SK-N-SH (cell line): ENCODE data around the gene PYGO2. TPM values are rescaled to one million over a fixed set of nuclear protein-coding genes. Genes with fewer than 3 reads are reported as not detected.

Experiments
- CTCF ChIA-PET: fragments of 300-600, 350-600 bp; formaldehyde crosslinking; extraction: SDS; loops from one replicate; lab custom pipeline; 2021; lab: Yijun Ruan, JAX
- POLR2A ChIA-PET: fragments of 350-600 bp; sonication (Branson Sonifier 250); formaldehyde crosslinking; extraction: SDS; loops from one replicate; lab custom pipeline; 2020; ENCODE audit warnings: antibody characterized with exemption, inconsistent platforms; lab: Yijun Ruan, JAX
- DNase-seq: peaks from one replicate; pipeline ENCODE4 v3.0.0; 2012
- H2AFZ ChIP-seq: fragments of 200-600 bp; sonication (generic); 2 replicates; pipeline ENCODE4 v1.8.1; 2016; ENCODE audit warnings: antibody characterized with exemption, mild to moderate bottlenecking, low read depth
- H3F3A ChIP-seq: fragments of 200-600 bp; sonication (generic); replicated peaks from 2 replicates; pipeline ENCODE3; 2016; ENCODE audit warnings: antibody characterized with exemption, mild to moderate bottlenecking; ENCODE audit not compliant: insufficient read depth
- H3K27ac ChIP-seq, 2 experiments: fragments of 200-500 bp in 1 of 2; fragments of 200-600 bp in 1 of 2; sonication (Bioruptor generic) in 1 of 2; sonication (generic), shearing (Covaris generic) in 1 of 2; 2 replicates each; pipeline versions ENCODE4 v1.5.1 to v1.6.1; 2014 to 2016; ENCODE audit warnings: low read depth in 2 of 2, inconsistent platforms in 1 of 2, low read length in 1 of 2, mild to moderate bottlenecking in 1 of 2, mixed read lengths in 1 of 2
- H3K27me3 ChIP-seq: fragments of 200-600 bp; sonication (generic), shearing (Covaris generic); 2 replicates; pipeline ENCODE4 v1.6.1; 2016; ENCODE audit warnings: mixed run types; ENCODE audit not compliant: insufficient read depth
- H3K36me3 ChIP-seq, 2 experiments: fragments of 200-500 bp in 1 of 2; fragments of 200-600 bp in 1 of 2; sonication (Bioruptor generic) in 1 of 2; sonication (generic) in 1 of 2; replicated peaks in 1 of 2; 2 replicates each; pipeline versions ENCODE3 to v1.5.1; 2014 to 2016; ENCODE audit warnings: low read length in 1 of 2, mild to moderate bottlenecking in 1 of 2; ENCODE audit not compliant: insufficient read depth in 2 of 2, control insufficient read depth in 1 of 2
- H3K4me1 ChIP-seq, 2 experiments: fragments of 200-500 bp in 1 of 2; fragments of 200-600 bp in 1 of 2; sonication (Bioruptor generic) in 1 of 2; sonication (generic), shearing (Covaris generic) in 1 of 2; 2 replicates each; pipeline versions ENCODE4 v1.5.1 to v1.6.1; 2014 to 2016; ENCODE audit warnings: low read depth in 1 of 2, low read length in 1 of 2, mixed run types in 1 of 2; ENCODE audit not compliant: insufficient read depth in 2 of 2, control insufficient read depth in 1 of 2
- H3K4me2 ChIP-seq: fragments of 200-600 bp; sonication (generic), shearing (Covaris generic); 2 replicates; pipeline ENCODE4 v1.6.1; 2017; ENCODE audit warnings: mixed run types
- H3K4me3 ChIP-seq, 2 experiments: fragments of 200-500 bp in 1 of 2; fragments of 200-600 bp in 1 of 2; sonication (Bioruptor generic) in 1 of 2; sonication (generic), shearing (Covaris generic) in 1 of 2; 2 replicates each; pipeline versions ENCODE4 v1.5.1 to v1.8.1; 2014 to 2016; ENCODE audit warnings: low read depth in 2 of 2, inconsistent platforms in 1 of 2, low read length in 1 of 2, mild to moderate bottlenecking in 1 of 2, mixed read lengths in 1 of 2, moderate library complexity in 1 of 2
- H3K79me2 ChIP-seq: fragments of 200-600 bp; sonication (generic); 2 replicates; pipeline ENCODE4 v1.8.1; 2017; ENCODE audit warnings: mild to moderate bottlenecking; ENCODE audit not compliant: insufficient read depth
- H3K9ac ChIP-seq: fragments of 200-600 bp; sonication (generic); 2 replicates; pipeline ENCODE4 v1.6.1; 2017; ENCODE audit warnings: mixed run types
- H3K9me2 ChIP-seq: fragments of 200-600 bp; sonication (generic); 2 replicates; pipeline ENCODE4 v1.6.1; 2017; ENCODE audit warnings: mixed run types
- H3K9me3 ChIP-seq: fragments of 200-600 bp; sonication (generic); 2 replicates; pipeline ENCODE4 v1.6.1; 2017; ENCODE audit warnings: mixed run types, mild to moderate bottlenecking, moderate library complexity
- H4K20me1 ChIP-seq: fragments of 200-600 bp; sonication (generic); 2 replicates; pipeline ENCODE4 v1.6.1; 2017; ENCODE audit warnings: mild to moderate bottlenecking, mixed run types; ENCODE audit not compliant: insufficient read depth
- CHD2 ChIP-seq: fragments of 150-350 bp; IDR thresholded peaks from 2 replicates; pipeline ENCODE4 v1.6.1; 2018; ENCODE audit warnings: low read length; ENCODE audit not compliant: partially characterized antibody
- EP300 ChIP-seq, 2 experiments: IDR thresholded peaks; 2 replicates each; pipeline versions ENCODE4 v1.4.0 to v1.6.1; 2012; ENCODE audit warnings: borderline replicate concordance in 1 of 2, low read depth in 1 of 2, low read length in 1 of 2
- FOSL2 ChIP-seq: IDR thresholded peaks from 2 replicates; pipeline ENCODE4 v1.4.0; 2012; ENCODE audit warnings: low read depth, mild to moderate bottlenecking, moderate library complexity, borderline replicate concordance
- FOXJ3 ChIP-seq: sonication (generic); formaldehyde crosslinking; IDR thresholded peaks from 2 replicates; pipeline ENCODE4 v1.5.1; 2020; ENCODE audit warnings: mild to moderate bottlenecking, missing genetic modification reagents
- GABPA ChIP-seq: IDR thresholded peaks from 2 replicates; pipeline ENCODE4 v1.4.0; 2012; ENCODE audit warnings: low read depth, mild to moderate bottlenecking
- GATA2 ChIP-seq: sonication (generic); formaldehyde crosslinking; IDR thresholded peaks from 2 replicates; pipeline ENCODE4 v1.5.0; 2020; ENCODE audit warnings: mild to moderate bottlenecking, missing genetic modification reagents
- JUND ChIP-seq: IDR thresholded peaks from 2 replicates; pipeline ENCODE4 v1.4.0; 2012
- MEF2A ChIP-seq: IDR thresholded peaks from 2 replicates; pipeline ENCODE4 v1.4.0; 2012; ENCODE audit warnings: low read depth, borderline replicate concordance
- MXI1 ChIP-seq: IDR thresholded peaks from 2 replicates; pipeline ENCODE4 v1.6.1; 2012; ENCODE audit warnings: mild to moderate bottlenecking, low read depth, low read length, improper control_type of control experiment
- NFIC ChIP-seq: IDR thresholded peaks from 2 replicates; pipeline ENCODE4 v1.4.0; 2012; ENCODE audit warnings: borderline replicate concordance
- POLR2AphosphoS5 ChIP-seq: IDR thresholded peaks from 2 replicates; pipeline ENCODE4 v1.6.1; 2012; ENCODE audit warnings: low read depth, low read length
- RAD21 ChIP-seq: IDR thresholded peaks from 2 replicates; pipeline ENCODE4 v1.6.1; 2012; ENCODE audit warnings: mild to moderate bottlenecking, low read length
- RCOR1 ChIP-seq: fragments of 150-350 bp; IDR thresholded peaks from 2 replicates; pipeline ENCODE4 v1.6.1; 2017; ENCODE audit warnings: antibody characterized with exemption, low read length
- RXRA ChIP-seq: IDR thresholded peaks from 2 replicates; pipeline ENCODE4 v1.4.0; 2012; ENCODE audit warnings: low read depth, mild to moderate bottlenecking, borderline replicate concordance
- SIN3A ChIP-seq: IDR thresholded peaks from 2 replicates; pipeline ENCODE4 v1.6.1; 2012; ENCODE audit warnings: low read depth, mild to moderate bottlenecking, low read length, moderate library complexity, borderline replicate concordance
- TCF12 ChIP-seq: IDR thresholded peaks from 2 replicates; pipeline ENCODE4 v1.4.0; 2012
- TEAD4 ChIP-seq: IDR thresholded peaks from 2 replicates; pipeline ENCODE4 v1.4.0; 2012; ENCODE audit warnings: mild to moderate bottlenecking, borderline replicate concordance; ENCODE audit not compliant: insufficient read depth
- YY1 ChIP-seq: IDR thresholded peaks from 2 replicates; pipeline ENCODE4 v1.4.0; 2012; ENCODE audit warnings: low read depth, mild to moderate bottlenecking
- WGBS: methylation state at CpG from one replicate; pipeline ENCODE4 v1.1.6; 2017; ENCODE audit warnings: low lambda C conversion rate; 5-methylcytosine and 5-hydroxymethylcytosine counted together
- polyA plus RNA-seq, 3 experiments: library from polyadenylated mRNA; depleted of rRNA; stranded (reverse); fragments of >200 nt; gene quantifications; 2 replicates each; pipeline ENCODE4 v1.2.3, GENCODE V29; 2012
- TF ChIP-seq, protein P1 (sequence below): IDR thresholded peaks from 2 replicates; pipeline ENCODE4; 2012
- TF ChIP-seq, protein P2 (sequence below): fragments of 200-600 bp; sonication (generic); IDR thresholded peaks from 2 replicates; pipeline ENCODE4 v1.6.1; 2017; ENCODE audit warnings: antibody characterized with exemption, mild to moderate bottlenecking, moderate library complexity
- TF ChIP-seq, protein P3 (sequence below): IDR thresholded peaks from 2 replicates; pipeline ENCODE4 v1.4.0; 2012; ENCODE audit warnings: low read depth, borderline replicate concordance

PYGO2 gene
- polyA plus RNA-seq, 1 of the 3 experiments (the other 2 are of a cell fraction), result 23.3 TPM

DNA sequence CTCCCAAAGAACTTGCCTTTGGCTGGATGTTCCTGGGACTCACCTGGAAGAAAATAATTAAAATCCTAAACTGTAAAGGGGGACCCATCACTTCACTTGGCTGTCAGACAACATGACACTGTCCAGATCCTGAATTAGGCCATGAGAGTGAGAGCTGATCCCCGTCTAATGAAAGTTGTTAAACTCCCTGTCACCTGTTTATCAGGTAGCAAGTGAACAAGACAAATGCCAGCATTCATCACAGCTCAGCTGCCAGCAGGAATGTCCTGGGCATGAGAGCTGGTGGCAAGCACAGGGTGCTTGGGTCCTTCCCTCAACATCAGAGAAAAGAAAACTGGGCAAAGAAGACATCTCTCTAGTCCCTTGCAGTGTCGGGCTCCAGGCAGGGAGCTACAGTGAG lies 48.8 kb downstream of the PYGO2 start:
- no peaks in the 10 kb centered on the region for H3K79me2 ChIP-seq
- no peak overlapping the region for H3K9ac ChIP-seq
- H3F3A ChIP-seq, result no peaks in the 10 kb centered on the region
- H3K4me3 ChIP-seq, result no peak overlapping the region
- TF ChIP-seq RCOR1 (no peak), RAD21 (no peak), POLR2AphosphoS5 (no peak), RXRA (no peak), GABPA (no peak), GATA2 (CRISPR knock-in tag) (no peak), EP300 (IDR thresholded peaks at IDR 0.05; ENCODE audit: borderline replicate concordance in 1 of 2, low read depth in 1 of 2, low read length in 1 of 2) (no peak), TCF12 (no peak), MEF2A (no peak), JUND (no peak), CHD2 (no peak), FOSL2 (no peak), SIN3A (no peak)
- TF ChIP-seq, protein P1, sequence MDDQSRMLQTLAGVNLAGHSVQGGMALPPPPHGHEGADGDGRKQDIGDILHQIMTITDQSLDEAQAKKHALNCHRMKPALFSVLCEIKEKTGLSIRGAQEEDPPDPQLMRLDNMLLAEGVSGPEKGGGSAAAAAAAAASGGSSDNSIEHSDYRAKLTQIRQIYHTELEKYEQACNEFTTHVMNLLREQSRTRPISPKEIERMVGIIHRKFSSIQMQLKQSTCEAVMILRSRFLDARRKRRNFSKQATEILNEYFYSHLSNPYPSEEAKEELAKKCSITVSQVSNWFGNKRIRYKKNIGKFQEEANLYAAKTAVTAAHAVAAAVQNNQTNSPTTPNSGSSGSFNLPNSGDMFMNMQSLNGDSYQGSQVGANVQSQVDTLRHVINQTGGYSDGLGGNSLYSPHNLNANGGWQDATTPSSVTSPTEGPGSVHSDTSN, result no peak
- TF ChIP-seq, protein P2, sequence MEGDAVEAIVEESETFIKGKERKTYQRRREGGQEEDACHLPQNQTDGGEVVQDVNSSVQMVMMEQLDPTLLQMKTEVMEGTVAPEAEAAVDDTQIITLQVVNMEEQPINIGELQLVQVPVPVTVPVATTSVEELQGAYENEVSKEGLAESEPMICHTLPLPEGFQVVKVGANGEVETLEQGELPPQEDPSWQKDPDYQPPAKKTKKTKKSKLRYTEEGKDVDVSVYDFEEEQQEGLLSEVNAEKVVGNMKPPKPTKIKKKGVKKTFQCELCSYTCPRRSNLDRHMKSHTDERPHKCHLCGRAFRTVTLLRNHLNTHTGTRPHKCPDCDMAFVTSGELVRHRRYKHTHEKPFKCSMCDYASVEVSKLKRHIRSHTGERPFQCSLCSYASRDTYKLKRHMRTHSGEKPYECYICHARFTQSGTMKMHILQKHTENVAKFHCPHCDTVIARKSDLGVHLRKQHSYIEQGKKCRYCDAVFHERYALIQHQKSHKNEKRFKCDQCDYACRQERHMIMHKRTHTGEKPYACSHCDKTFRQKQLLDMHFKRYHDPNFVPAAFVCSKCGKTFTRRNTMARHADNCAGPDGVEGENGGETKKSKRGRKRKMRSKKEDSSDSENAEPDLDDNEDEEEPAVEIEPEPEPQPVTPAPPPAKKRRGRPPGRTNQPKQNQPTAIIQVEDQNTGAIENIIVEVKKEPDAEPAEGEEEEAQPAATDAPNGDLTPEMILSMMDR, result no peak
- CTCF ChIA-PET, result interaction anchor here (1.0 to 1.6 kb wide), 3 partner anchors 34 to 433 kb away, joined by 3 to 4 read pairs (median 4); no protein-coding TSS in a partner anchor
- no peaks in the 10 kb centered on the region for H3K27me3 ChIP-seq
- H3K4me2 ChIP-seq, result no peak overlapping the region
- no peaks in the 10 kb centered on the region for H3K9me3 ChIP-seq
- POLR2A ChIA-PET, result no interaction called here
- no peak for DNase-seq
- H2AFZ ChIP-seq, result no peak overlapping the region
- no peaks in the 10 kb centered on the region for H3K4me1 ChIP-seq
- H3K36me3 ChIP-seq, result no peaks in the 10 kb centered on the region
- H4K20me1 ChIP-seq, result no peaks in the 10 kb centered on the region
- H3K27ac ChIP-seq, result no peak overlapping the region
- whole genome bisulfite sequencing, result 70% methylated on average over 2 of the region's 2 CpGs
- no peaks in the 10 kb centered on the region for H3K9me2 ChIP-seq

DNA sequence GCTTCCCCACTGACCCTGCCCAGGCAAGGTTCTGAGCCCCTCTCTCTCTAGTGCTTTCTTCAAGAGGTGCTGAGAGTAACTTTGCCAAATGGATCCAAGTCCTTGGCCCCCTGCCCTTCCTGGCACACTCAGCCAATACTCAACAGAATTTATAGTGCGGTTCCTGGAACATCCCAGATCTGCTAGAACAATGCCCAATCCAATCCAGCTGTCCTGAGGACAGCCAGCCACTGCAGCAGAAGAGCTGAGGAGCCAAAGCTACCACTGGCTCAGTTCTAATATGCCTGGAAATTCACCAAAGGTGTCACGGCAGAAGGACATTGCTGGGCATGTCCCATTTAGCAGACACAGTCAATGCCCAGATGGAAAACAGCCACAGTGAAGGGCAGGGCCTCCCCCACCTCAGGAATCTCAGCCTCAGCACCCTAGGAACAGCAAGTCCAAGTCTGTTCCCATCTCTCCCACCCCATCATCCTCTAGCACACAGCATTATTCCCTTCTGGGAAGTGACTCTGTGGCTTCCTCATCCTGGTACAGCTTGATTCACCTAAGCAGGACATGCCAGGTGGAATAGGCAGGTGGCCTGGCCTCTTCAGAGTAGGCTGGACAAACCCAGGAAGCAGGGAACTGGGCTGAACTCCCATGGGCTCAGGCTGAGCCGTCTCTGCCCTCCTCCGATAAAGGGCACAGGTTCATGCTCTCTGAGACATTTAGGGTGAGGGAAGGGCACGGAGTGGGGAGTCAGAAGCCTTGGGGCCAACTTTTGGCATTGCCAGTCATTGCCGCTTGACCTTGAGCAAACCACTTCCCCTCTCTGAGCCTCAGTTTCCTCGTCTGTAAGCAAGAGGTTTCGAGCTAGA lies 49.7 kb downstream of the PYGO2 start:
- TF ChIP-seq FOXJ3 (CRISPR knock-in tag) (no peak), TEAD4 (no peak), NFIC (no peak), YY1 (no peak), MXI1 (no peak), JUND (no peak)
- TF ChIP-seq, protein P1, result no peak
- TF ChIP-seq, protein P2, result no peak
- TF ChIP-seq, protein P3, sequence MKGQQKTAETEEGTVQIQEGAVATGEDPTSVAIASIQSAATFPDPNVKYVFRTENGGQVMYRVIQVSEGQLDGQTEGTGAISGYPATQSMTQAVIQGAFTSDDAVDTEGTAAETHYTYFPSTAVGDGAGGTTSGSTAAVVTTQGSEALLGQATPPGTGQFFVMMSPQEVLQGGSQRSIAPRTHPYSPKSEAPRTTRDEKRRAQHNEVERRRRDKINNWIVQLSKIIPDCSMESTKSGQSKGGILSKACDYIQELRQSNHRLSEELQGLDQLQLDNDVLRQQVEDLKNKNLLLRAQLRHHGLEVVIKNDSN, result no peak
- Histone ChIP-seq H3K4me3 (no peak overlapping the region), H2AFZ (no peak overlapping the region), H3K4me1 (no peaks in the 10 kb centered on the region), H3K9me2 (no peaks in the 10 kb centered on the region), H4K20me1 (no peaks in the 10 kb centered on the region), H3K36me3 (no peaks in the 10 kb centered on the region), H3K9me3 (no peaks in the 10 kb centered on the region), H3K79me2 (no peaks in the 10 kb centered on the region), H3K9ac (no peak overlapping the region), H3K27me3 (no peaks in the 10 kb centered on the region), H3F3A (no peaks in the 10 kb centered on the region), H3K4me2 (no peak overlapping the region), H3K27ac (no peak overlapping the region)
- DNase-seq, result no peak
- 46% methylated on average over 6 of the region's 8 CpGs for WGBS
- CTCF ChIA-PET, result interaction anchor here (1.0 to 1.6 kb wide), 3 partner anchors 33 to 243 kb away, joined by 3 to 4 read pairs (median 4); no protein-coding TSS in a partner anchor
- POLR2A ChIA-PET, result no interaction called here
